Upper lobe of left lung (tissue), 4 donors: ENCODE results near the gene SMIM10.

Experiments used
- CTCF ChIP-seq, 6 experiments: fragments of 450-650 bp in 4 of 6; fragments of 200-600 bp in 2 of 6; sonication (generic) in 2 of 6; IDR thresholded peaks; one replicate each; pipeline ENCODE4 v1.5.1; 2016 to 2019; ENCODE audit warnings: antibody characterized with exemption in 6 of 6
- POLR2A ChIP-seq, 4 donors: fragments of 450-650 bp; IDR thresholded peaks; one replicate each; pipeline ENCODE4 v1.5.1; 2016 to 2017; ENCODE audit warnings: antibody characterized with exemption in 4 of 4, mild to moderate bottlenecking in 2 of 4
- POLR2AphosphoS5 ChIP-seq, 2 donors: sonication (generic); formaldehyde crosslinking; IDR thresholded peaks; one replicate each; pipeline ENCODE4 v1.5.1; 2017; ENCODE audit warnings: antibody characterized with exemption in 2 of 2

- TF ChIP-seq CTCF (IDR thresholded peaks at IDR 0.05) (no peak), POLR2AphosphoS5 (IDR thresholded peaks at IDR 0.05) (no peak), POLR2A (IDR thresholded peaks at IDR 0.05) (no peak)
These were observed 5.3 kb upstream of the SMIM10 start for GRCh38 chrX:134985479-134985878.
